K562 (cell line): Measurements from ENCODE around the gene CAVIN1. TPM values are rescaled to one million over a fixed set of nuclear protein-coding genes. Genes with fewer than 3 reads are reported as not detected.

Source experiments
- BRF1 ChIP-seq: IDR thresholded peaks from 3 replicates; pipeline ENCODE4 v1.6.1; 2011; ENCODE audit warnings: borderline replicate concordance, mild to moderate bottlenecking; ENCODE audit not compliant: insufficient read length; ENCODE audit errors: extremely low read depth
- CBFA2T2 ChIP-seq: fragments of 450-650 bp; conservative IDR thresholded peaks from 2 replicates; pipeline ENCODE4 v1.6.1; 2017; ENCODE audit warnings: mild to moderate bottlenecking
- CXXC5 ChIP-seq: fragments of 250-450 bp; sonication (Bioruptor Pico); IDR thresholded peaks from 2 replicates; pipeline ENCODE4 v1.8.0; 2022; ENCODE audit warnings: inconsistent platforms, mild to moderate bottlenecking, moderate library complexity
- DIDO1 ChIP-seq: fragments of 450-650 bp; IDR thresholded peaks from 2 replicates; pipeline ENCODE4 v1.6.1; 2016; ENCODE audit warnings: low read depth, missing biosample characterization, missing genetic modification characterization
- E2F4 ChIP-seq: sonication (generic); formaldehyde crosslinking; IDR thresholded peaks from 2 replicates; pipeline ENCODE4 v1.8.0; 2022; ENCODE audit warnings: mild to moderate bottlenecking, low read depth, missing genetic modification reagents
- HDAC8 ChIP-seq: fragments of 450-650 bp; IDR thresholded peaks from 2 replicates; pipeline ENCODE4 v1.6.1; 2016; ENCODE audit warnings: mild to moderate bottlenecking, missing genetic modification characterization, moderate library complexity, missing compliant biosample characterization
- HNRNPLL ChIP-seq: fragments of 200-400 bp; formaldehyde crosslinking; IDR thresholded peaks from 2 replicates; pipeline ENCODE4 v1.6.1; 2017; ENCODE audit warnings: low read length, low read depth, mild to moderate bottlenecking; ENCODE audit not compliant: poor library complexity, severe bottlenecking
- PRDM10 ChIP-seq: fragments of 450-650 bp; IDR thresholded peaks from 2 replicates; pipeline ENCODE4 v1.6.1; 2018; ENCODE audit not compliant: partially characterized antibody
- PTBP1 ChIP-seq: fragments of 200-400 bp; formaldehyde crosslinking; IDR thresholded peaks from 2 replicates; pipeline ENCODE4 v1.6.1; 2017; ENCODE audit warnings: low read depth, low read length
- SMAD2 ChIP-seq: fragments of 150-350 bp; IDR thresholded peaks from 2 replicates; pipeline ENCODE4 v1.6.1; 2014; ENCODE audit warnings: low read depth, mild to moderate bottlenecking, low read length
- SREBF2 ChIP-seq: sonication (generic); formaldehyde crosslinking; IDR thresholded peaks from 2 replicates; pipeline ENCODE4 v1.4.0; 2020; ENCODE audit warnings: mild to moderate bottlenecking, missing genetic modification reagents
- TCFL5 ChIP-seq: fragments of 250-450 bp; sonication (Bioruptor Pico); conservative IDR thresholded peaks from 2 replicates; pipeline ENCODE4 v1.6.1; 2021; ENCODE audit warnings: mild to moderate bottlenecking, moderate library complexity, matching md5 sums
- XRCC4 ChIP-seq: IDR thresholded peaks from one replicate; pipeline ENCODE4 v1.6.1; 2011; ENCODE audit not compliant: insufficient read depth, insufficient read length; ENCODE audit errors: extremely low read depth
- ZNF436 ChIP-seq: fragments of 250-450, 450-650 bp; sonication (Bioruptor Pico); formaldehyde crosslinking; IDR thresholded peaks from 2 replicates; pipeline ENCODE4 v1.7.0; 2020; ENCODE audit warnings: mild to moderate bottlenecking
- ZNF589 ChIP-seq: fragments of 200-800 bp; sonication (Bioruptor generic); IDR thresholded peaks from 2 replicates; pipeline ENCODE4 v1.6.1; 2016; ENCODE audit warnings: low read depth, missing genetic modification characterization, missing compliant biosample characterization
- polyA plus RNA-seq, 8 experiments: library from polyadenylated mRNA; depleted of rRNA in 4 of 8; stranded (reverse) in 5 of 8; unstranded in 3 of 8; fragments of >200 nt; fragmentation: Nextera tagmentation in 2 of 8; fragmentation: Illumina TruSeq in 1 of 8; extraction: Ambion mirVana in 2 of 8; extraction: Trizol in 1 of 8; gene quantifications; 2 replicates each; pipeline versions ENCODE4 v1.2.1 to v1.2.3, GENCODE V29; 2011 to 2014; ENCODE audit warnings: inconsistent platforms in 1 of 8, missing spikeins in 1 of 8
- total RNA-seq, 7 experiments: library from RNA; depleted of rRNA in 6 of 7; stranded (reverse); fragments of >200 nt in 6 of 7; fragmentation: Illumina TruSeq in 2 of 7; extraction: Trizol in 2 of 7; gene quantifications; 2 replicates each; pipeline versions ENCODE4 v1.2.1 to v1.2.3, GENCODE V29; 2011 to 2021; ENCODE audit warnings: low replicate concordance in 1 of 7
- TF ChIP-seq, protein P1 (sequence below): fragments of 450-650 bp; IDR thresholded peaks from one replicate; pipeline ENCODE4 v1.6.1; 2018; ENCODE audit warnings: mild to moderate bottlenecking, moderate library complexity; ENCODE audit not compliant: partially characterized antibody

Gene CAVIN1
- total and polyA plus RNA-seq, 9 of the 15 experiments (the other 6 are each of a cell fraction or from before 2014, with no cell fraction given): 6.8 to 162 (median 74.5) TPM

DNA sequence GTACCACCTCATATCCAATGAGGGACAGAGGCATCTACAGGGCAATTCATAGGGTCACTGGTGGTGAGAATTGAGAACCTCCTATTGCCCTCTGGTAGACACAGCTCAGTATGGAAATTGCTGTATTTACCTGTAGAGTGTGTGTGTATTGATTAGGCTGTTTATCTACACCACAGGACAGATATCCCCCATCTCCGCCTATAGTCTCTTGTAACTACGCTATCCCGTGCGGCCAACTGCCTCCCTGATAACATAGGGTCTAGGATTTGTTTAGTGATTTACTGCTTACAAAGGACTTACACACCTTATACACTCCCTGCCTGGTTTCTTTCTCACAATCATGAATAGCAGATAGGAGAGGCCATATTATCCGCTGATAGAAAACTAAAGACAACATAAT is 33.2 kb downstream of the CAVIN1 start (continued):
- TF ChIP-seq SREBF2 (CRISPR knock-in tag): no peak
- no peak for TF ChIP-seq HDAC8 (tag)
- no peak for TF ChIP-seq XRCC4
- peak; percentile 48 for TF ChIP-seq CBFA2T2
- no peak for TF ChIP-seq E2F4
- TF ChIP-seq BRF1: no peak
- TF ChIP-seq, protein P1, sequence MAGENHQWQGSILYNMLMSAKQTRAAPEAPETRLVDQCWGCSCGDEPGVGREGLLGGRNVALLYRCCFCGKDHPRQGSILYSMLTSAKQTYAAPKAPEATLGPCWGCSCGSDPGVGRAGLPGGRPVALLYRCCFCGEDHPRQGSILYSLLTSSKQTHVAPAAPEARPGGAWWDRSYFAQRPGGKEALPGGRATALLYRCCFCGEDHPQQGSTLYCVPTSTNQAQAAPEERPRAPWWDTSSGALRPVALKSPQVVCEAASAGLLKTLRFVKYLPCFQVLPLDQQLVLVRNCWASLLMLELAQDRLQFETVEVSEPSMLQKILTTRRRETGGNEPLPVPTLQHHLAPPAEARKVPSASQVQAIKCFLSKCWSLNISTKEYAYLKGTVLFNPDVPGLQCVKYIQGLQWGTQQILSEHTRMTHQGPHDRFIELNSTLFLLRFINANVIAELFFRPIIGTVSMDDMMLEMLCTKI: no peak
- no peak for TF ChIP-seq HNRNPLL
- TF ChIP-seq TCFL5 (CRISPR knock-in tag): no peak
- TF ChIP-seq PRDM10: peak; percentile 32
- TF ChIP-seq DIDO1 (tag): no peak
- TF ChIP-seq PTBP1: no peak
- TF ChIP-seq SMAD2: no peak
- TF ChIP-seq CXXC5 (CRISPR knock-in tag): peak; percentile 31; the same call in 1 of the 2 replicates
- no peak for TF ChIP-seq ZNF436 (CRISPR knock-in tag)
- TF ChIP-seq ZNF589: no peak
- TF ChIP-seq, all 486 proteins: peak for 15
